ENCODE data around the gene DHX16. TPM values are rescaled to one million over a fixed set of nuclear protein-coding genes. Genes with fewer than 3 reads are reported as not detected.

The DHX16 gene
- total and polyA plus RNA-seq, 9 of the 15 experiments (the other 6 are each of a cell fraction or from before 2014, with no cell fraction given), result 14.6 to 66.1 (median 47.5) TPM

- TF ChIP-seq ZNF165 (CRISPR knock-in tag; IDR thresholded peaks at IDR 0.05; ENCODE audit: borderline replicate concordance) (no peak), MAFF (IDR thresholded peaks at IDR 0.05; ENCODE audit: low read length) (no peak), ETS1 (conservative IDR thresholded peaks at IDR 0.05; ENCODE audit: control insufficient read depth, low read depth, low read length) (peak; percentile 69), ESRRB (CRISPR knock-in tag; IDR thresholded peaks at IDR 0.05; ENCODE audit: borderline replicate concordance) (0 out of 2 replicates have a peak, but pooled peaks have one; percentile 34), TAF1 (IDR thresholded peaks at IDR 0.05; ENCODE audit: control insufficient read depth, extremely low read depth, insufficient read depth, low read length, severe bottlenecking) (peak; percentile 52), SMAD3 (CRISPR knock-in tag; conservative IDR thresholded peaks at IDR 0.05) (peak; percentile 65; the same call in 1 of the 2 replicates), KLF6 (CRISPR knock-in tag; IDR thresholded peaks at IDR 0.05; ENCODE audit: borderline replicate concordance) (0 out of 2 replicates have a peak, but pooled peaks have one; percentile 4), TCF7 (IDR thresholded peaks at IDR 0.05; ENCODE audit: borderline replicate concordance) (no peak), ZNF79 (CRISPR knock-in tag; IDR thresholded peaks at IDR 0.05; ENCODE audit: low read depth) (no peak), RFX7 (CRISPR knock-in tag; IDR thresholded peaks at IDR 0.05) (peak; percentile 87; the same call in 1 of the 2 replicates), ZNF717 (CRISPR knock-in tag; IDR thresholded peaks at IDR 0.05) (0 out of 2 replicates have a peak, but pooled peaks have one; percentile 74), ELF1 (tag; IDR thresholded peaks at IDR 0.05) (0 out of 2 replicates have a peak, but pooled peaks have one; percentile 6), MYC (IDR thresholded peaks at IDR 0.05; ENCODE audit: low read depth, low read length) (no peak; the same call in 1 of the 2 replicates), MYC (CRISPR knock-in tag; IDR thresholded peaks at IDR 0.05; ENCODE audit: borderline replicate concordance, low read depth) (peak; percentile 80), THAP12 (CRISPR knock-in tag; IDR thresholded peaks at IDR 0.05) (0 out of 2 replicates have a peak, but pooled peaks have one; percentile 10), ZNF507 (tag; conservative IDR thresholded peaks at IDR 0.05) (no peak), ELF4 (CRISPR knock-in tag; IDR thresholded peaks at IDR 0.05) (0 out of 2 replicates have a peak, but pooled peaks have one; percentile 66), ERF (CRISPR knock-in tag; IDR thresholded peaks at IDR 0.05) (peak; percentile 77), ZNF277 (CRISPR knock-in tag; IDR thresholded peaks at IDR 0.05; ENCODE audit: borderline replicate concordance) (no peak), ZBTB7A (IDR thresholded peaks at IDR 0.05; ENCODE audit: borderline replicate concordance, control insufficient read depth, low read depth, low read length) (peak; percentile 89), ZNF695 (CRISPR knock-in tag; IDR thresholded peaks at IDR 0.05) (peak; percentile 67; the same call in 1 of the 2 replicates), MEF2A (IDR thresholded peaks at IDR 0.05; ENCODE audit: control insufficient read depth, low read depth, low read length) (0 out of 2 replicates have a peak, but pooled peaks have one; percentile 3)
Observed at GRCh38 chr6:30720738-30721197, 48.0 kb upstream of the DHX16 start (continued).

Measured in K562 (cell line).